CD4-positive, alpha-beta T cell (primary cell): ENCODE measurements around the gene ANO4. TPM values are rescaled to one million over a fixed set of nuclear protein-coding genes. Genes with fewer than 3 reads are reported as not detected.

Experiments
- ATAC-seq: fragments of 200-7000 bp; cut with Tn5 transposase; one replicate; pipeline ENCODE4 v1.10.0; 2022; ENCODE audit warnings: mild to moderate bottlenecking; ENCODE audit not compliant: poor library complexity
- CTCF ChIA-PET: fragments of 350-600 bp; sonication (Branson Sonifier 250); formaldehyde crosslinking; loops from one replicate; lab custom pipeline; 2021; ENCODE audit warnings: antibody characterized with exemption, inconsistent platforms; lab: Charles Lee
- POLR2A ChIA-PET: fragments of 350-600 bp; sonication (Branson Sonifier 250); formaldehyde crosslinking; loops from one replicate; lab custom pipeline; 2021; ENCODE audit warnings: antibody characterized with exemption, inconsistent platforms; lab: Charles Lee
- DNase-seq, 14 experiments: peaks; one replicate each; pipeline ENCODE4 v3.0.0-alpha.2; 2013 to 2020; ENCODE audit warnings: mixed read lengths in 2 of 14
- H3K27ac ChIP-seq, 2 donors: one replicate each; pipeline versions ENCODE4 v1.5.1 to v1.7.0; 2013; ENCODE audit warnings: low read length in 2 of 2, low read depth in 1 of 2, mild to moderate bottlenecking in 1 of 2
- H3K27me3 ChIP-seq, 2 experiments: 1 replicate in 1 of 2; 2 replicates in 1 of 2; pipeline versions ENCODE4 v1.6.1 to v1.7.0; 2013; ENCODE audit warnings: low read length in 2 of 2, control low read depth in 1 of 2, mild to moderate bottlenecking in 1 of 2, moderate library complexity in 1 of 2; ENCODE audit not compliant: insufficient read depth in 2 of 2, control insufficient read depth in 1 of 2
- H3K36me3 ChIP-seq: one replicate; pipeline ENCODE4 v1.6.1; 2013; ENCODE audit warnings: low read length, control low read depth; ENCODE audit not compliant: insufficient read depth
- H3K4me1 ChIP-seq: one replicate; pipeline ENCODE4 v1.6.1; 2013; ENCODE audit warnings: low read length, control low read depth; ENCODE audit not compliant: insufficient read depth
- H3K4me3 ChIP-seq: one replicate; pipeline ENCODE4 v1.5.1; 2013; ENCODE audit warnings: mild to moderate bottlenecking, low read length, moderate library complexity
- H3K9me3 ChIP-seq, 2 experiments: 1 replicate in 1 of 2; 2 replicates in 1 of 2; pipeline versions ENCODE4 v1.6.1 to v1.7.0; 2013; ENCODE audit warnings: low read length in 2 of 2, mild to moderate bottlenecking in 2 of 2, control low read depth in 1 of 2, moderate library complexity in 1 of 2; ENCODE audit not compliant: control insufficient read depth in 1 of 2, insufficient read depth in 1 of 2
- H3K27ac Mint-ChIP-seq: one replicate; pipeline ENCODE4 v1.8.0; 2020; ENCODE audit warnings: mixed read lengths
- H3K27me3 Mint-ChIP-seq: one replicate; pipeline ENCODE4 v1.8.0; 2021; ENCODE audit warnings: mixed read lengths
- H3K36me3 Mint-ChIP-seq: one replicate; pipeline ENCODE4 v1.8.0; 2021; ENCODE audit warnings: low read depth, mixed read lengths
- H3K4me1 Mint-ChIP-seq: one replicate; pipeline ENCODE4 v1.8.0; 2021; ENCODE audit warnings: low read depth, mixed read lengths
- H3K4me3 Mint-ChIP-seq: one replicate; pipeline ENCODE4 v1.8.0; 2020; ENCODE audit warnings: mild to moderate bottlenecking, mixed read lengths
- H3K9me3 Mint-ChIP-seq: one replicate; pipeline ENCODE4 v1.8.0; 2020; ENCODE audit warnings: mixed read lengths
- CTCF ChIP-seq: fragments of 200-600 bp; IDR thresholded peaks from one replicate; pipeline ENCODE4 v1.8.0; 2022; ENCODE audit warnings: antibody characterized with exemption, mild to moderate bottlenecking
- intact Hi-C, 2 experiments: fragments of 100-400 bp; cut with DNase I in 1 of 2; cut with micrococcal nuclease in 1 of 2; formaldehyde crosslinking; loops; one replicate each; pipeline versions ENCODE4 v1.15.1 to v1.9.0; 2023 to 2025; cut with DNase I, micrococcal nuclease
- total RNA-seq, 174 experiments: library from RNA in 2 of 174; stranded (reverse) in 2 of 174; gene quantifications; one replicate each; pipeline ENCODE4 v1.2.3 and lab custom pipeline; 2021 to 2026

ANO4 gene
- total RNA-seq, 2 experiments from 2014 or later: not detected

DNA sequence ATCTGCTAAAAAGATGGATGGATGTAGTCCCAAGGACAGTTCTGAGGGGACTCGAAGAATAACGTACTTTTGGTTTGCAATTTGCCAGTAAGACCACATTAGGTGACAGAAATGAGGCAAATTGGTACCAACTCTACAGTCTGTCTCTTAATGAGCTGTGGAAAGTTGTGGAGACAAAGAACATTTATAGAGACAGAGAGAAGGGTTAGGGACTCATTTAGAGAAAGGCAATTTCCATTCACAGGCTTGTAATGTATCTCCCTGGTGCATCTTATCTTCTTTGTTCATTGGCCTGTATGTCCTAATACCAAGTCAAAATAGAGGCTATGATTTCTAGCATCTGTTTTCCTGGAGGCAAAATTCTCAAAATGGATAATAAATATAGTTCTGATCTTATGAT, 177.5 kb downstream of the ANO4 start:
- Histone ChIP-seq H3K27ac (no peak overlapping the region), H3K9me3 (no peaks in the 10 kb centered on the region), H3K36me3 (no peaks in the 10 kb centered on the region), H3K27me3 (no peaks in the 10 kb centered on the region), H3K4me3 (no peak overlapping the region), H3K4me1 (no peaks in the 10 kb centered on the region)
- DNase-seq: no peak
- TF ChIP-seq CTCF: no peak
- Mint-ChIP-seq H3K27ac (no peak overlapping the region), H3K36me3 (no peaks in the 10 kb centered on the region), H3K4me1 (no peaks in the 10 kb centered on the region), H3K4me3 (no peak overlapping the region), H3K27me3 (no peaks in the 10 kb centered on the region), H3K9me3 (no peaks in the 10 kb centered on the region)
- ChIA-PET CTCF (no interaction called here), POLR2A (no interaction called here)
- intact Hi-C loops: no loop called here
- no peak for ATAC-seq

DNA sequence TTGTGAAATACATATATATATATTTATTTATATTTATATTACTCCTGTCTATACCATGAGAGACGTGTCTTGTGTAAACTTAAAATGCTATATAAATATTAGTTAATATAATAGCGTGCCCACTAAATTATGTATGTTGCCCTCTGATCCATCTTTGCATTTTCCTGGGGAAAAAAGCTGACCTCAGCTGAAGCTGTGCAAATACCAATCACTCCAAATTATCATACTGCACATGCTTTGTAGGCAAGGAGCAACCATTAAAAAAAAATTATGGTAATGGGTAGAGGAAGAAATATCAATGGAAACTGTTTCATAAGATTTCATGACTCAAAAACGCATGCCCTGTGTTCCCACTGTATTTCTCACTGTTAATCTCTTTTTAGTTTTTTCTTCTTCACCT, 179.8 kb downstream of the ANO4 start:
- intact Hi-C loops: no loop called here
- H3K4me1 Mint-ChIP-seq: no peaks in the 10 kb centered on the region
- ChIA-PET POLR2A (no interaction called here), CTCF (no interaction called here)
- DNase-seq (no peak), ATAC-seq (no peak)
- H3K27ac Mint-ChIP-seq: no peak overlapping the region
- Histone ChIP-seq H3K4me1 (no peaks in the 10 kb centered on the region), H3K36me3 (no peaks in the 10 kb centered on the region), H3K9me3 (no peaks in the 10 kb centered on the region), H3K27ac (no peak overlapping the region), H3K4me3 (no peak overlapping the region), H3K27me3 (no peaks in the 10 kb centered on the region)
- TF ChIP-seq CTCF: no peak
- H3K4me3 Mint-ChIP-seq: no peak overlapping the region
- H3K27me3 Mint-ChIP-seq: no peaks in the 10 kb centered on the region
- no peaks in the 10 kb centered on the region for H3K9me3 Mint-ChIP-seq
- no peaks in the 10 kb centered on the region for H3K36me3 Mint-ChIP-seq

- Mint-ChIP-seq H3K9me3 (no peaks in the 10 kb centered on the region), H3K4me3 (no peak overlapping the region), H3K4me1 (no peaks in the 10 kb centered on the region), H3K27me3 (no peaks in the 10 kb centered on the region), H3K36me3 (no peaks in the 10 kb centered on the region), H3K27ac (no peak overlapping the region)
- Histone ChIP-seq H3K36me3 (no peaks in the 10 kb centered on the region), H3K4me1 (no peaks in the 10 kb centered on the region), H3K27me3 (no peaks in the 10 kb centered on the region), H3K27ac (no peak overlapping the region), H3K4me3 (no peak overlapping the region), H3K9me3 (no peaks in the 10 kb centered on the region)
- DNase-seq (no peak), ATAC-seq (no peak)
- intact Hi-C loops: no loop called here
- POLR2A ChIA-PET: no interaction called here
- CTCF ChIA-PET: no interaction called here
- TF ChIP-seq CTCF: no peak
Measured at GRCh38 chr12:100974747-100975146, 180.2 kb downstream of the ANO4 start.
